Mesodermal cell (in vitro differentiated cells): ENCODE data around the gene KRT2.

Experiments used
- H3K27ac ChIP-seq: 2 replicates; pipeline ENCODE4 v1.7.0; 2013; ENCODE audit warnings: mild to moderate bottlenecking, low read depth, low read length, moderate library complexity; ENCODE audit not compliant: severe bottlenecking
- H3K36me3 ChIP-seq: 2 replicates; pipeline ENCODE4 v1.7.1; 2013; ENCODE audit warnings: mild to moderate bottlenecking, low read length, moderate library complexity; ENCODE audit not compliant: control insufficient read depth, insufficient read depth
- H3K4me1 ChIP-seq: one replicate; pipeline ENCODE4 v1.7.1; 2013; ENCODE audit warnings: mild to moderate bottlenecking, low read length; ENCODE audit not compliant: insufficient read depth, control insufficient read depth, poor library complexity, severe bottlenecking
- H3K4me3 ChIP-seq: 2 replicates; pipeline ENCODE4 v1.7.0; 2013; ENCODE audit warnings: low read length, control low read depth, mild to moderate bottlenecking; ENCODE audit not compliant: insufficient read depth, poor library complexity, severe bottlenecking; ENCODE audit errors: extremely low read depth
- H3K9me3 ChIP-seq: 2 replicates; pipeline ENCODE4 v1.7.1; 2013; ENCODE audit warnings: mild to moderate bottlenecking, low read length, moderate library complexity; ENCODE audit not compliant: control insufficient read depth
- WGBS, 2 experiments: methylation state at CpG; one replicate each; pipeline ENCODE4 v1.1.5; 2013; ENCODE audit warnings: missing lambda C conversion rate in 2 of 2; ENCODE audit not compliant: insufficient coverage in 2 of 2; 5-methylcytosine and 5-hydroxymethylcytosine counted together

Gene KRT2

DNA sequence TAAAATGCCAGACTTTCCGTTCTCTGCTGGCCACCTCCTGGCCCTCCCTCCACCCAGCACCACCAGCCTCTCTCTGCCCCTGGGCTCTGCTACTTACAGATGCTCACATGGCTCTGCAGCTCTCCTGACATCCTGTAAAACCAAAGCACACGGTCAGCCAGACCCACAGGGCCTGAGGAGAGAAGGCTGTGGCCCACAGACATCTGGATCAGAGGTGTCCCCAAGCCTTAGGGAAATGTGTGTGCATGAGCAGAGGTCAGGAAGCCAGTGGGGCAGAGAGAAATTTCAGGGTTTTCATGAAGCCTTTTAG, 39.8 kb upstream of the KRT2 start:
- Histone ChIP-seq H3K36me3 (no peaks in the 10 kb centered on the region), H3K4me3 (no peak overlapping the region), H3K27ac (no peak overlapping the region), H3K4me1 (peaks cover 5% of the 10 kb centered on the region), H3K9me3 (no peaks in the 10 kb centered on the region)
- WGBS, 2 experiments: 60 to 100% methylated on average over 1 to 2 of the region's 2 CpGs

DNA sequence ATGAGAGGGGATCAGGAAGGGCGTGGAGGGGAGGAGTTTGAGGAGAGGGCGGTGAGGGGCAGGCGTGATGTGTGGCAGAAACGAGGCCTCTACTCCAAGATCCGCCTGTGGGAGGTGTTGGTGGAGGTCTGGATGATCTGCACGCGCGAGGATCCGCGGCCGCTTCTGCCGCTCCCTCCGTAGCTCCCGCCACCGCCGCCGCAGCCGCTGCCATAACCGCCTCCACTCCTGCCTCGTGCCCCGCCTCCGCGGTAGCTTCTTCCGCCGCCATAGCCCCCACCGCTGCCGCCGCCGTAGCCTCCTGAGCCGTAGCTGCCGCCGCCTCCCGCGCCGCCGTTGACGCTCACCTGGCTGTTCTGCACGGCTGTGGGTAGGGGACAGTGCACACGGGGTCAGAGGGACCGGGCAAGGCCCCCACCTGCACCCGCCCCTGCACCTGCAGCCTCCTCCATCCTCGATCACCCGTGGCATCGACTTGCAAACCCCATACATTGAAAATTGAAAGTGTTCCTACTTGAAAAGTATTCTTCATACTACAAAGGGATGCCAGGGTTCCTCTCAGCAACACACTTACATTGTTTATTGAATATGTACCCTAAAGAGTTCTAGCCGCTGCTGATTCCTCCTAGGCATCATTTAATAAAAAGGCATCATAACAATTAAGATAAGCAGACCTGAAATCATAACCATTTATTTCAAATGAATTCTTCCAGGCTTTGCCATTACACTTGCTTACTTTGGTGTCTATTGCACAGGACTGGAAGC, 39.2 kb upstream of the KRT2 start:
- no peaks in the 10 kb centered on the region for H3K36me3 ChIP-seq
- 2 to 6% methylated on average over 23 to 38 of the region's 45 CpGs for WGBS, 2 experiments
- H3K9me3 ChIP-seq: no peaks in the 10 kb centered on the region
- peak overlapping the region; percentile 22 for H3K4me3 ChIP-seq
- H3K4me1 ChIP-seq: peaks cover 5% of the 10 kb centered on the region
- H3K27ac ChIP-seq: no peak overlapping the region

DNA sequence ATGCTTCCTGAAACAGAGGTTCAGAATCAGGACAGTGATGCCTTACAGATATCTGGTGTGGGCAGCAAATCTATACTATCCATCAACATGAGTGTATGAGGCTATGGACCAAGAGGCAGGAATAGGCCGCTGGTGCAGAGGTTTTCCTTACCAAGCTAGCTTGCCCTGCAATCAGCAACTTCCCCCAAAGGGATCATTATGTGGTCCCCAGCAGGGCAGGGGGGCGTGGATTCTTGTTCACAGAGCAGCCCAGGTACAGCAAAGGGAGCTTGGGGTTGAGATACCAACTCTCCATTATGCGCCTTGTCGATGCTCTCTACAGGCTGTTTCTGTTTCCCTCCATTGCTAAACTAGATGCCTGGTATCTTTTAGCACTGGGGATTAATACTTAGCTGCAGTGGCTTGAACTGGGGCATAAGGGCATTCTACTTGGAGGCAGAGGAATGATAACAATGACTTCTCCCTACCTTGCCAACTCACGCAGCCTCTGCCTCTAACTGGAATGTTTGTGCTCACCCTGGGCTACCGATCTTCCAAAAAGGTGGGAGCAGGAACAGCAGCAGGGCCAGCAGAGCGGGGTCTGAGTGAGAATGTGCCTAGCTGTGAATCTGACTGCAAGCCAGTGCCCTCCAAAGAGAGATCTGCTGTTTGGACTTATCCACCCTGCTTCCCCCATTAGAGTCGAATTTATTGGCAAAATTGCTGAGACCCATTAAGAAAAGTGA, 38.5 kb upstream of the KRT2 start:
- no peak overlapping the region for H3K27ac ChIP-seq
- peak overlapping the region; percentile 22 for H3K4me3 ChIP-seq
- no peaks in the 10 kb centered on the region for H3K36me3 ChIP-seq
- H3K9me3 ChIP-seq: no peaks in the 10 kb centered on the region
- peaks cover 5% of the 10 kb centered on the region for H3K4me1 ChIP-seq
- WGBS, 2 experiments: 50 to 76% methylated on average over 2 to 7 of the region's 8 CpGs

DNA sequence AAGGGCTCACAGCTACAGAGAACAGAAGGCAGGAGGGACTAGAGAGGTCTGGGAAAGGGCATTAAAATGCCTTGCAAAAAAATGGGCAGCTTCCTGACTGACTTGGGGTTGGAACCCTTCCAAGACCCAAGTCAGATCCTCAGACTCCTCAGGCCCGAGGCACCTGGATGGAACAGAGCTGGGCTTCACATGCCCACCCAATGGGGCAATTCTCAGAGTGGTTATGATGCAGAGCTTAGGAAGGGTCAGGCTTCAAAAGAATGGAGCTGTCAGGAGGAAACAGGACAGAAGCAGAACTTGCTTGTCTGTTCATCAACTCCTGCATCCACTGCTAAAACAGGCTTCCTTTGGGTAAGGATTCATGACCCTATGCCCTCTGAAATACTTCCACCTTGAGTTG, 37.9 kb upstream of the KRT2 start:
- H3K36me3 ChIP-seq: no peaks in the 10 kb centered on the region
- H3K27ac ChIP-seq: no peak overlapping the region
- no peaks in the 10 kb centered on the region for H3K9me3 ChIP-seq
- H3K4me1 ChIP-seq: peaks cover 5% of the 10 kb centered on the region
- WGBS, 2 experiments: 86 to 91% methylated on average over 1 of the region's 1 CpG
- no peak overlapping the region for H3K4me3 ChIP-seq

DNA sequence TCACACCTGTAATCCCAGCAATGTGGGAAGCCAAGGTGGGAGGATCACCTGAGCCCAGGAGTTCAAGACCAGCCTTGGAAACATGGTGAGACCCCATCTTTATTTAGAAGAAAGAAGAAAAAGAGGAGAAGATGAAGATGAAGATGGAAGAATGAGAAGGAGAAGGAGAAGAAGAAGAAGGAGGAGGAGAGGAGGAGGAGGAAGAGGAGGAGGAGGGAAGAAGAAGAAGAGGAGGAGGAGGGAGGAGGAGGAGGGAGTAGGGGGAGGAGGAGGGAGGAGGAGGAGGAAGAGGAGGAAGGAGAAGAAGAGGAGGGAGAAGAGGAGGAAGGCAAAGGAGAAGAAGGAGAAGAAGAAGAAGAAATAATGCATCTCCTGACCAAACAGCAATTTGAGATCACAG, 37.2 kb upstream of the KRT2 start:
- Histone ChIP-seq H3K9me3 (no peaks in the 10 kb centered on the region), H3K4me3 (no peak overlapping the region), H3K36me3 (no peaks in the 10 kb centered on the region), H3K4me1 (peaks cover 5% of the 10 kb centered on the region), H3K27ac (no peak overlapping the region)

DNA sequence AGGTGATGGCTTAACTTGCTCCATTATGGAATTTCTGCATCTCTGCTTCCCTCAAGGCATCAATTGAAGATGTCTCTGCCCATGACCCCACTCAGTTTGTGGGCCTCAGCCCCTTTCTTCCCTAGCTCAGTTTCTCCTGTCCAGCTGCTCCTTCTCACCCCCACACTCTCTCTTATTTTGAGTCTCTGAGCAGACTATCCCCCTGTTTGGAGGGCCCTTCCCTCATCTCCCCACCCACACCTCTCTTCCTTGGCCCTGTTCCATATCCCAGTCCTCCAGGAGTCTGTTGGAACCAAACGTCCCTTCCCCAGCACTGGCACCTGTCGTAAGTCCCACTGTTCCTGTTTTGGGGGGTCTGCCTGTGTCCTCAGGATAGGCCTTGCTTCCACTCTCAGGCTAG, 36.5 kb upstream of the KRT2 start:
- no peaks in the 10 kb centered on the region for H3K36me3 ChIP-seq
- no peaks in the 10 kb centered on the region for H3K9me3 ChIP-seq
- H3K4me1 ChIP-seq: peaks cover 5% of the 10 kb centered on the region
- H3K27ac ChIP-seq: no peak overlapping the region
- WGBS, 2 experiments: 72% methylated on average over 2 of the region's 2 CpGs; no CpG with 5 or more reads in 1 of the 2 experiments
- no peak overlapping the region for H3K4me3 ChIP-seq

DNA sequence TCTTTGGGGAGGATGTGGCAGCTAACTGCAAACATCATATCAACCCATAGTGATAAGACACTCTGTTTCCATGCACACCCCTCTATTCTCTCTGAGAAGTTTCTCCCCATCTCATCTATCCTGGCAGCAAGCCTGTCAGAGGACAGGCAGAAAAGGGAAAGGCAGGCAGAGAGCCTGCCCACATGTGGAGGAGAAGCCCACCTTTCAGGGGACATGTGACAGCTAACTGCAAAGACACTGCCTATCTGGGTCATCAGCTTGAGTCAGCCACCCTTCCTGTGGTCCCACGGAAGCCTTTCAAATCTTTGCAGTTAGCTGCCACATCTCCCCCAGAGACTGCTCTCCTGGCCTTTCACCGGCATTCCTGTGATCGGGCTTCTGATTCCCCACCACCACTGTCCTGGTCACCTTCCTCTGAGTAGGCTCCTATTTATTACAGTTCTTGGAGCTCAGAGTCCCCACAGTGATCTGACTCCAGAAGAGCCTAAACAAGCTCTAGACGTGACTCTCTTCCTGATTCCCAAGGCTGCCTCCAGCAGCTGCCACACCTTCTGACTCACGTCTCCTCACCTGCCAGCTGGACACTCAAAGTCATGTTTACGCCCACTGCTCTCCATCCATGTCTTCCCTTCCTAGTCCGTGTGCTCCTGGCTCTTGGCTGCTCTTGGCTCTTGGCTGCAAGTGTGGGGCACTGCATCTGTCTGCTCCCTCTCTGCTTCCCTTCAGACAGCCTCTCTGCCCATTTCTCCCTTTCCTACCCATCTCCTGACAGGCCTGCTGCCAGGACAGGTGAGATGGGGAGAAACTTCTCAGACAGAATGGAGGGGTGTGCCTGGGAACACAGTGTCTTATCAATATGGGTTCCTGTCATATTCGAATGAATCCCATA, 35.7 kb upstream of the KRT2 start:
- peaks cover 5% of the 10 kb centered on the region for H3K4me1 ChIP-seq
- no peaks in the 10 kb centered on the region for H3K9me3 ChIP-seq
- no peak overlapping the region for H3K27ac ChIP-seq
- H3K4me3 ChIP-seq: no peak overlapping the region
- H3K36me3 ChIP-seq: no peaks in the 10 kb centered on the region
- 84 to 90% methylated on average over 7 to 8 of the region's 8 CpGs for WGBS, 2 experiments

DNA sequence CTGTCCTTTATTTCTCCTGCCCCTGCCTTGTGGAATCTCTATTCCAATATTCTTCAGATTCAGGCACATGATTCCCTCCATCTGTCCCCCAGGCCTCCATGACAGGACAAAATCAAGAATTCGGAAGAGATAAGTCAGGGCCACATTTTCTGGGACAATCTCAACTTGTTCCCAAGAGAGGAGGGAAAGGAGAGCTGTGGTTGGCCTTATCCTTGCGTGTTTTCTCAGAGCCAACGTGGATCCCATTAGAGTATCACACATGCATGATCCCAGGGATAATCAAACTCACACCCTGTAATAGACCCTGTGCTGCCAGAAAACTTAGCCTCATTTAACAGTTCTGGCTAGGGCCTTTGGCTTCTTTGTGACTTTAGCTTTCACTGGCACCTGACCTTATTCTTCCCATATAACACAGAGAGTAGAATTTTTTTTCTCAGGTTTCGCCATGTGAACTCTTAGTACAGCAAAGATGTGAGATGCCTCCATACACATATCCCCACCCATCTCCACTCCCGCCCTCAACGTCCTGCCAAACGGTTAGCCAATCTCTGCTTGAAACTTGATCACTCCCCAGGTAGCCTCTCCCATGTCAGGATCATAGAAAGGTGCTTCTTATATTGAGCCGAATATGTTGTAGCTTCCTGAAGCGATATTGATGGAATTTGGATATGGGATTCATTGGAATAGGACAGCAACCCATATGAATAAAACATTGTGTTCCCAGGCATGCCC, 34.9 kb upstream of the KRT2 start:
- Histone ChIP-seq H3K4me1 (peaks cover 5% of the 10 kb centered on the region), H3K27ac (no peak overlapping the region), H3K4me3 (no peak overlapping the region), H3K36me3 (no peaks in the 10 kb centered on the region), H3K9me3 (no peaks in the 10 kb centered on the region)
- whole genome bisulfite sequencing, 2 experiments: 81 to 97% methylated on average over 4 to 6 of the region's 9 CpGs

DNA sequence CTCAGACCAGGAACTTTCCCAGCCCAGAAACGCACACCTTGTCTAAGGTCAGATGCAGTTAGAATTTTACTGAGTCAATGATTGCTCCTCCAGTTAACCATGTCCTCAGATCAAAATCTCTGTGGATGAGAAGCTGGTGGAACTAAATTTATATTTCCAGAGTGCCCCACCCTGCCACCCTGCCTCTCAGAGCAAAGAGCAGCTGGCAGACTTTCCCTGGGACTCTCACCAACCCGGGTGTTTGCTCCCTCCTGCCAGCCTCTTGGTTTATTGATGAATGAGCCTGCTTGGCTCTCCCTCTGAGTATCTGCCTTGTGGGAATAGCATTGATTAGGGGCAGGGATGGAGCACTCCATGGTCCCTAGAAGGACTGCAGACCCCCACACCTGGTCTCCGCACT, 34.1 kb upstream of the KRT2 start:
- Histone ChIP-seq H3K9me3 (no peaks in the 10 kb centered on the region), H3K36me3 (no peaks in the 10 kb centered on the region), H3K4me3 (no peak overlapping the region), H3K27ac (no peak overlapping the region), H3K4me1 (no peaks in the 10 kb centered on the region)
- WGBS, 2 experiments: 89 to 100% methylated on average over 1 of the region's 3 CpGs

DNA sequence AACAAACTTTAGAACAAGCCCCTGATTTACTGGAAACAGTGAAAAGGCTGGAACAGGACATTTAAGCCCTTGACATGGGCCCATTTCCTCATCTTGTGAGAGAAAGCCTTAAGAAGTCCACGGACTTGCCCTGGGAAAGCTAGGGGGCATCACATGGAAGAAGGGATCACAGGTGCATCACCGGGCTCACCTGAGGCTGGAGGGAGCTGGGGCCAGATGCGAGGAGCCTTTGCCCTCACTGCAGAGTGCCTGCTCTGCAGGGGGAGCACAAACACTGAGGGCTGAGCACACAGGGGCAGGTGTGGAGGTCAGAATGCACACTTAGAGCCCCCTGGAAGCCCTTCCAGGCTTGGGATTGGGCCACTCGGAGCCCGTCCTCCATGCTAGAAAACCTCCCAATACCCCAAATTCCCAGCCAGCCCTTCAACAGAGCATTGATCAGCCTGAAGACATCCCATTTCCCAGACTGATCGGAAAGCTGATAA, 33.4 kb upstream of the KRT2 start:
- Histone ChIP-seq H3K4me3 (no peak overlapping the region), H3K27ac (no peak overlapping the region), H3K4me1 (no peaks in the 10 kb centered on the region), H3K9me3 (no peaks in the 10 kb centered on the region), H3K36me3 (no peaks in the 10 kb centered on the region)
- WGBS, 2 experiments: 82 to 85% methylated on average over 5 of the region's 6 CpGs
